GM19463 (cell line): ENCODE measurements around the gene TNFRSF6B.

Experiments used
- ATAC-seq: cut with Tn5 transposase; IDR thresholded peaks from one replicate; pipeline ENCODE4 v1.9.1; 2021; ENCODE audit warnings: mild to moderate bottlenecking, moderate library complexity; ENCODE audit not compliant: unreplicated experiment

Gene TNFRSF6B

GRCh38 chr20:63682384-63683139 lies 13.9 kb upstream of the TNFRSF6B start:
- ATAC-seq, result no peak

DNA sequence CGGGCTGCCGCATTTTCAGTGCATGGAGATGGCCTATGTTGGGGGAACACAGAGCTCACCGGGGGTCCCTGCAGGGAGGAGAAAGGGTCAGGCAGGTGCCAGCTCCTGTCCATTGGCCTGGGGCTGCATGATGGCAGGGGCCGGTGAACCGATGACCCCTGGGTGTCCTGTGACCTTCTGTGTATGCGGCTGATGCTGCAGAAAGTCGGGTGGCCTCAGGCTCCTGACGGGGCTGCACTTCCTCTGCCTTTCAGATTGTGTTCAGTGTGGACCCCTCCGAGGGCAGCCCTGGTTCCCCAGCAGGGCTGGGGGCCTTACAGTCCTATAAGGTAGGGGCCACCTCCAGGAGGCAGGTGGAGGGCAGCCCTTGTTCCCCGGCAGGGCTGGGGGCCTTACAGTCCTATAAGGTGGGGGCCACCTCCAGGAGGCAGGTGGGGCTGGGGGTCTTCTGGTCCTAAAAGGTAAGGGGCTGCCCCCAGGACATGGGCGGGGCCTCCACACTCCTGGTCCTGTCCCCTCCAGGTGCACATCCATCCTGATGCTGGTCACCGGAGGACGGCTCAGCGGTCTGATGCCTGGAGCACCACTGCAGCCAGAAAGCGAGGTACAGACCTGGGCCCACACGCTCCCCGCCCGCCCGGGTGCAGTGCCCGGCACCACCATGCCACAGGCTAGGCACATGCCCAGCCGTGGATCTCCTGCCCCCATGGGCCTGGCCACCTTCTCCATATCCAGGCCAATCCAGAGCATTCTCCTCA lies 11.0 kb upstream of the TNFRSF6B start:
- no peak for ATAC-seq

- ATAC-seq, result no peak
Observed at GRCh38 chr20:63686094-63686491, 10.4 kb upstream of the TNFRSF6B start.

DNA sequence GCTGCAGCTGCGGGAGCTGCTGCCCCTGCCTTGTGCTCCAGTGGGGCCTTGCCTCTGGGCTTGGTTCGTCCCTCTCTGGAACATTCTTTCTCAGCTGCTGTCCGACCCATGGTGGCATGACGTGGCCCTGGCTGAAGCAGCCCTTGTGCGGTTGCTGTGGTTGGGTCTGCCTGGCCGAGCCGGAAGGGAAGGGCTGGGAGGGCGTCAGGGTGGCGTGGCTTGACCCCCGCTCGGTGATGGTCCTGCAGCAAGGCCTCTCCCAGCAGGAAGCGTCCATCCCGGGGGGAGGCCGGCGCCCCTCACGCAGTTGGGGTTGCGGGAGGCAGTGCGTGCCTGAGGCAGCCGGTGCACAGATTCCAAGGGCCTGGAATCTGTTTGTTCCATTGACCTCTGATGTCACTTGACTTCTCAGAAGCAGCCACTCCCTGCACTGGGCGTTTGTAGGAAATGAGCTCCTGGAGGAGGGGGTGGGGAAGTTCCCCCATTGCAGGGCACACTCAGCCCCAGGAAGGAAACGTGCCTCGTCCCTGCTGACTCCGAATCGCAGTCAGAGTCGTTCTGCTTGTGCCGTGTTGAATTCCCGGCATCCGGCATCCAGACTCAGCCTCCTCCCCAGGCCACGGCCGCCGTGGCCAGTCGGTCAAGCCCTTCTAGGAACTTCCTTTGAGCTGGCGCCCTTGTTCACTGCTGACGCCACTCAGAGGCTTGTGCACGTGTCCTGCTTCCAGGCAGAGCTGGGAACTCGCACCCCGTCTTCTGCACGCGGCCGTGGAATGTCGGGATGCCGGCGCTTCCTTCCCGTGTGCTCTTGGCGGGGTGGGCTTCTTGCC lies 9.7 kb upstream of the TNFRSF6B start:
- ATAC-seq, result no peak

DNA sequence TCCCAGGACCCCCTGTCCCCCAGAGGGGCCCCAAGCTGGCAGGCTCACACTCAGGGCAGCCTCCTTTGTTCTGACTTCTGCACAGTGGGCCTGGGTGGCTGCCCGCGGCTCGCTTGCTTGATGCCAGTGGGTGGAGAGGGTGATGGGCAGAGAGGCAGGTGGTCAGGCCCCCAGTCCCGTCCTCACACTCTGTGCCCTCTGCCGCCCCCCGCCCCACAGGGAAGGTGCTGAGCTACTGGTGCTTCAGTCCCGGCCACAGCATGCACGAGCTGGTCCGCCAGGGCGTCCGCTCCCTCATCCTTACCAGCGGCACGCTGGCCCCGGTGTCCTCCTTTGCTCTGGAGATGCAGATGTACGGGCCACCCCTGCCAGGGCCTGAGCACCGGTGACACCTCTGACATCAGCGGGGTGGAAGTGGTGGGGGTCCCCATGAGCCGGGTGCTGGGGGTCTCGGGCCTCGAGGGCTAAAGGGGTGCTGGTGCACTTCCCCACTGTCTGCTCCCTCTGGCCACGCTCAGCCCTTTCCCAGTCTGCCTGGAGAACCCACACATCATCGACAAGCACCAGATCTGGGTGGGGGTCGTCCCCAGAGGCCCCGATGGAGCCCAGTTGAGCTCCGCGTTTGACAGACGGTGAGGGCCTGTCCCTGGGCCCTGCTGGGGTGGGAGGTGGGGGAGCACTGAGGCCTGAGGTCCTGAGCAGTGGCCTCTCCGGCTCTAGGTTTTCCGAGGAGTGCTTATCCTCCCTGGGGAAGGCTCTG lies 8.9 kb upstream of the TNFRSF6B start:
- ATAC-seq, result no peak

DNA sequence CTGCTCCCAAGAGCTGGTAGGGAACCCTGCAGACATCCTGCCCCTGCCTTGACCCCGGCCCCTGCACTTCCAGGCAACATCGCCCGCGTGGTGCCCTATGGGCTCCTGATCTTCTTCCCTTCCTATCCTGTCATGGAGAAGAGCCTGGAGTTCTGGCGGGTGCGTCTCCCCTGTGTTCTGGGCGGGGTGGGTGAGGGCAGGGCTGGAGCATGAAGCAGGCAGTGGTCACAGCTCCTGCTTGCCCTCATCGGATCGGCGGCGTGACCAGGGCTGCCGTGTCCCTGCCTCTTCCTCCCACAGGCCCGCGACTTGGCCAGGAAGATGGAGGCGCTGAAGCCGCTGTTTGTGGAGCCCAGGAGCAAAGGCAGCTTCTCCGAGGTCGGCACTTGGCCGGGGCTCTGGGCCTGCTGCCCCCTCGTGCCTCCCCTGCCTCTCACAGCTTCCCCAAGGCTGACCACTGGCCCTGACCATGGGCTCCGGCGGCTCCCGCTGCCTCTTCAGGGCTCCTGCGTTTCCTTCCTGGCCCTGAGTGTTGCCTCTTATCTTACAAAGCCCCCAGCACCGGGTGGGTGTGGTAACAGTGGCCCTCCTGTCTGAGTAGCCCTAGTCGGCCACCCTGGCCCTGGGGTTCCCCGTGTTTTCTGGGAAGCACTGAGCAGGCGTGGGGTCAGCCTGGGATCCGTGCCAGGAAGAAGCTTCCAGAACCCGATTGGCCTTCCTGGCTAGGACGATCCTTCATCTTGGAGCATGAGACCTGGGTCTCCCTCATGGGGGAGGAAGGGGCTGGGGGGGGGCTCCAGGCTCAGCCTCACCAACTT lies 8.0 kb upstream of the TNFRSF6B start:
- ATAC-seq, result no peak

DNA sequence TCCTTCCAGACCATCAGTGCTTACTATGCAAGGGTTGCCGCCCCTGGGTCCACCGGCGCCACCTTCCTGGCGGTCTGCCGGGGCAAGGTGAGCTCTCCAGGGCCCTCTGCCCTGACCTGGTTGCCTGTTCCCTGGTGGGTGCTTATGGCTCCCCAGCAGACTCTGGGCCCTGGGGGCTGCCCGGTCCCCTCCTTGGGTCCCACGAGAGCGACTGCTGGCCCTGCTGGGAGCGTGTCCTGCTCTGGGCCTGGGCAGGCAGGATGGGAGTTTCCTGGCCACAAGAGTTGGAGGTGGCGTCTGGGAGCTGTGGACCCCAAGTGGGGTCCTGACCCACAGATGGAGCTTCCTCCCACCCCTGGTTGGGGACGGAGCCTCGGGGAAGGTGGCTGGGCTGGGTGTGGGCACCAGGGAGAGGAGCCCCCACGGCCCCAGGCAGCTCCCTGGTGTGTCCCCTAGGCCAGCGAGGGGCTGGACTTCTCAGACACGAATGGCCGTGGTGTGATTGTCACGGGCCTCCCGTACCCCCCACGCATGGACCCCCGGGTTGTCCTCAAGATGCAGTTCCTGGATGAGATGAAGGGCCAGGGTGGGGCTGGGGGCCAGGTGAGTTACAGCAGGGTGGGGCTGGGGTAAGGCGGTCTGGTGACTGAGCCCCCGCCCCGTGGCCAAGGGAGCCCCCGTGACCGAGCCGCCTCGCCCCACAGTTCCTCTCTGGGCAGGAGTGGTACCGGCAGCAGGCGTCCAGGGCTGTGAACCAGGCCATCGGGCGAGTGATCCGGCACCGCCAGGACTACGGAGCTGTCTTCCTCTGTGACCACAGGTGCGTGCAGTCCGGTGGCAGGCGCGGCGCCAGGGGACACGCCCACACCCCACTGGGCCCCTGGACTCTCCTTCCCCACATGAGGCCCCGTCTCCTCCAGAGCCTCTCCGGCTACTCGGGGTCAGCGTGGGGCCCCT lies 7.1 kb upstream of the TNFRSF6B start:
- ATAC-seq, result no peak

DNA sequence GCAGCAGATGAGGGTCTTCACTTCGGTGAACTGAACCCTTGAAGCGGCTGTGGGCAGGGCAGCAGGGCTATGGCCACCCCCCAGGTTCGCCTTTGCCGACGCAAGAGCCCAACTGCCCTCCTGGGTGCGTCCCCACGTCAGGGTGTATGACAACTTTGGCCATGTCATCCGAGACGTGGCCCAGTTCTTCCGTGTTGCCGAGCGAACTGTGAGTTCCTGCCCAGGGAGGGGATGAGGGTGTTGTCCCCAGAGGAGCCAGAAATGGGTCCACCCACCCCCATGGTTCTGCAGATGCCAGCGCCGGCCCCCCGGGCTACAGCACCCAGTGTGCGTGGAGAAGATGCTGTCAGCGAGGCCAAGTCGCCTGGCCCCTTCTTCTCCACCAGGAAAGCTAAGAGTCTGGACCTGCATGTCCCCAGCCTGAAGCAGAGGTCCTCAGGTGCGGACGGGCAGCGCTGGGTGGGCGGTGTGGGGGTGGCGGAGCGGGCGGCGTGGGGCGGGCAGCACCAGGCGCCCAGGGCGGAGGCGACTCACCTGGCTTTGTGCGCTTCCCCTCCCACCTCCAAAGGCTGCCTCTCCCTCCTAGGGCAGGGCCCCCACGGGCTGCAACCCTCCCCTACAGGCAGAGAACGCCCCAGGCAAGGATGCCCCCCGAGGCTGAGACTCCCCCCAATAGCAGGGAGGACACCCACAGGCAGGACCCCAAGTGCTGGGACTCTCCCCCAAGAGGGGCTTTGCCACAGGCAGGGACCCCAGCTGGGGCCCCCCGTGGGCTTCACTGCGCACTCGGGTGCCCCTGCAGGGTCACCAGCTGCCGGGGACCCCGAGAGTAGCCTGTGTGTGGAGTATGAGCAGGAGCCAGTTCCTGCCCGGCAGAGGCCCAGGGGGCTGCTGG lies 6.2 kb upstream of the TNFRSF6B start:
- no peak for ATAC-seq

GRCh38 chr20:63690898-63691710 lies 5.3 kb upstream of the TNFRSF6B start:
- ATAC-seq, result no peak

- no peak for ATAC-seq
Observed at GRCh38 chr20:63691711-63692435, 4.6 kb upstream of the TNFRSF6B start.

DNA sequence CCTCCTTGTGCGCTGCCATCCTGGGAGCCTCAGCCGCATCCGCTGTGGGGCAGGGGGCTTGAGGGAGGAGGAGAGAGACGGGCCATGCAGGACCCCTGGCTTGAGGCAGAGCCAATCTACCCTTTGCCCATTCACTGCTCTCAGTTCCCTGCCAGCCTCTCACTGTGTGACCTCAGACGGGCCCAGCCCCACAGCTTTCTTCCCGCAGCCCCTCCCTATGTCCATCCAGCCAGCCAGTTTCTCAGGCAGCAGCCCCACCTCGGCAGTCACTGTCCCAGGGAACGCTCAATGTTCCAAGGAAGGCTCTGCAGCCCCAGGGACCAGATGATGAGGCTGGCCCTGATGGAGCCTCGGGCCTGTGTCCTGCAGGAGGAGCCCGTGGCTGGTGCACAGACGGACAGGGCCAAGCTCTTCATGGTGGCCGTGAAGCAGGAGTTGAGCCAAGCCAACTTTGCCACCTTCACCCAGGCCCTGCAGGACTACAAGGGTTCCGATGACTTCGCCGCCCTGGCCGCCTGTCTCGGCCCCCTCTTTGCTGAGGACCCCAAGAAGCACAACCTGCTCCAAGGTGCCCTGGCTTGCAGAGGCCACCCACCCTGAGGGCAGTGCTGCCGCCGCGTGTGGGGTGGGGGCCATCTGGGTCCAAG lies 3.9 kb upstream of the TNFRSF6B start:
- no peak for ATAC-seq

- no peak for ATAC-seq
Observed at GRCh38 chr20:63693083-63693732, 3.2 kb upstream of the TNFRSF6B start.

- ATAC-seq, result no peak
Observed at GRCh38 chr20:63693733-63694583, 2.5 kb upstream of the TNFRSF6B start.
